GM19023 (cell line): ENCODE data around the gene OR9G1.
"Not testable (repeated sequence)": the region's sequence is repeated elsewhere in the genome, so short reads cannot be mapped to it uniquely, and the experiment has no call there.

Source experiments
- ATAC-seq: cut with Tn5 transposase; IDR thresholded peaks from one replicate; pipeline ENCODE4 v1.9.1; 2021; ENCODE audit warnings: mild to moderate bottlenecking, moderate library complexity; ENCODE audit not compliant: unreplicated experiment

OR9G1 gene, protein sequence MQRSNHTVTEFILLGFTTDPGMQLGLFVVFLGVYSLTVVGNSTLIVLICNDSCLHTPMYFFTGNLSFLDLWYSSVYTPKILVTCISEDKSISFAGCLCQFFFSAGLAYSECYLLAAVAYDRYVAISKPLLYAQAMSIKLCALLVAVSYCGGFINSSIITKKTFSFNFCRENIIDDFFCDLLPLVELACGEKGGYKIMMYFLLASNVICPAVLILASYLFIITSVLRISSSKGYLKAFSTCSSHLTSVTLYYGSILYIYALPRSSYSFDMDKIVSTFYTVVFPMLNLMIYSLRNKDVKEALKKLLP

DNA sequence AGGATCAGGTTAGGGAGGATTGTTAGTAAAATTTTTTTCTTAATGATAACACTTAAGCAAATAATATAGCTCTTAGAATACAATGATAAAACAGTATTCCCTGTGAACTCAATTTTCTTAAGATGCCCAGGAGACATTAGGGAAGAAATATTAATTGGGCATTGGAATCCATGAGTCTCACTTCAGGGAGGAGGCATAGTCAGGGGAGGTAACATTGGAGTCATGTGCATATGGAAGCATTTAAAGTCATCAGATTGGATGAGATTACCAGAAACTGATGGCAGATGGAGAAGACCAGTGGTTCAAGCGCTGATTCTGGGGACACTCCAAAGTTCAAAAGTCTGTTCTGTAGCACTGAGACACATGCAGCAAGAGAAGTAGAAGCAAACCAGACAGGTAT, at the start of gene OR9G1:
Gene OR9G1, plus strand, starts transcription at position 301 of the 400 bp plus-strand sequence. CDS start 1,293 bp downstream, outside the sequence.
- ATAC-seq, result no peak

DNA sequence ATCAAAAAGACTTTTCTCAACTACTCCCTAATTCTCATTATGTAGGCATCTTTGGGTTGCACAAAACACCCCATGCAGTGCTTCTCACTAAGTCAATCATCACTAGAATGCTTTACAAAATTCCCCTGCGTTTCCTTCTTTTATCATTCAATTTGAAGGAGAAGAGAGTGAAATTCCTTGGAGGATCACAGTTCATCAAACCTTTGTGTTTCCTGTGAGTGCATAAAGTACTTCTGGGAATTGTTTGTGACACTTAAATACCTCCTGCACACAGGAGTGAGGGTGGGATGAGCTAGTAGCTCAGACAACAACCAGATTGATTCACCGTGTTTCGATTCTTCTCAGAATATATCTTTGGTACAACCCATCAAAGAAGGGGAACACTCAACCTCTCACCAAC, 39.1 kb upstream of the OR9G1 start:
- no peak for ATAC-seq

DNA sequence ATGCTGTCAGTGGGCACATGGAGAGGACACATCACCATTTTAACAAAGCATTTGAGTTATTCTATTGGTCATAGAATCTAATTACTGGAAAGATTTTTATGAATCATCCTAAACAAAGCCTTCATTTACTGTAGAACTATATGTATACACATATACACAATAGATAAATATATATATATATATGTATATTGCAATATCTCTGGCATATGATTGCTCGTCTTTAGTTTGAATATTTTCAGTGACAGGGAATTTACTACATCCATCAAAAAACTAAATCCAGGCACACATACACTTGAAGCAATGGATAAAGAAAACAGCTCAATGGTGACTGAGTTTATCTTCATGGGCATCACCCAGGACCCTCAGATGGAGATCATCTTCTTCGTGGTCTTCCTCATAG, 35.5 kb upstream of the OR9G1 start, which contains the start of gene OR5AR1:
Gene OR5AR1, plus strand, starts transcription at position 301 of the 400 bp plus-strand sequence. Its CDS starts 0 bp downstream, at position 301.
- no peak for ATAC-seq

GRCh38 chr11:56670984-56671383, 27.9 kb upstream of the OR9G1 start:
- no peak for ATAC-seq

DNA sequence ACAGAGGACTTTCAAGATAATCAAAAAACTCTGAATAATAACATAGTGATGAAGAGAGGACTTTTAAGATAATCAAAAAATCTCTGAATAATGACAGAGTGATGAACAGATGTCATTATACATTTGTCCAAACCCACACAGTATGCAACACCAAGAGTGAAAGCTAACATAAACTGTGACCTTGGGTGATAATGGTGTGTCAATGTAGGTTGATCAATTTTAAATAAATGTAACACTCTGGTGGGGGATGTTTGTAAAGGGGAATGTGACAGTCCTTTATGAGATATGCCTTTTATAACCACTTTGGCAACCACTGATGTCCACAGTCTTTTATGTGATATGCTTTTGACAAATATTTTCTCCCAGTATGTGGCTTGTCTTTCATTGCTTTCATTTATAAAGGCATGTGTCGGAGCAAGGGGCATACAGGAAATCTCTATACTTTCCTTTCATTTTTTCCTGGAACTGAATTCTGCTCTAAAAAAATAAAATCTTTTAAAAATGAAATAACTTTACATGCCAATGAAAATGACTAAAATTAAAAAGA, 10.3 kb upstream of the OR9G1 start:
- ATAC-seq, result no peak

DNA sequence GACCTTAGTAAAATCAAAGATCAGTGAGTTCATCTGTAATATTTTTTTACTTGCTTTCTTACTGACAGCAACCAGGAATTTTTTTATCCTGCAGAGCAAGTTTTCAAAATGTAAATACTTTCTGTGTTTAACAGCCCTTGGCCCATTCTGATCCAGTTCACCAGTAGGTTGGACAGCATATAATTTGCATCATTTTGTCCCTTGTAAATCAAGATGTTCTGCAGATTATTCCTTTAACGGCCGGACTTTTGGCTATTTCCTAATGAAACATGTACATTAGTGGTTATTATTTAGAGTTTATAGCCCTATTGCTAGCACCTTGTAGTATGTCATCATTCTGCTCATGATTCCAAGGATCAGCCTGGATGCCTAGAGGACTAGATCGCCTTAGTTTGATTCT, 7.7 kb upstream of the OR9G1 start:
- ATAC-seq, result not testable (repeated sequence)

DNA sequence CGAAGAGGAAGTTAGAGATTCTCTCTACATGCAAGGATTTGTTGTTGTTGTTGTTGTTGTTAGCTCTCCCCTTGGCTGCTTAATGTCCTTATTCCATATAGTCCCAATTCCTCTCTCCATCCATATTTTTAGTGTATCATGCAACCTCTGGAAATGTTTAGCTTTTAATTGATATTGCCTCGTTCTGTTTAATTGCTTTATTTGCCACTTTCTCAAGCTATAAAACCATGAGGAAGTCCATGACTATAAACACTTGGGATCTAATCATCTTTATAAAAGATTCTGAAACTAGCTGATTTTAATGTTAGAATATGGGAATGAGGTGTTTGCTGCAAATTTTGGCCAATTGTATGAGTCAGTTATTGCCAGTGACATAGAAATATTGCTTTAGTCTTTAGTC, 5.5 kb upstream of the OR9G1 start:
- no peak for ATAC-seq

DNA sequence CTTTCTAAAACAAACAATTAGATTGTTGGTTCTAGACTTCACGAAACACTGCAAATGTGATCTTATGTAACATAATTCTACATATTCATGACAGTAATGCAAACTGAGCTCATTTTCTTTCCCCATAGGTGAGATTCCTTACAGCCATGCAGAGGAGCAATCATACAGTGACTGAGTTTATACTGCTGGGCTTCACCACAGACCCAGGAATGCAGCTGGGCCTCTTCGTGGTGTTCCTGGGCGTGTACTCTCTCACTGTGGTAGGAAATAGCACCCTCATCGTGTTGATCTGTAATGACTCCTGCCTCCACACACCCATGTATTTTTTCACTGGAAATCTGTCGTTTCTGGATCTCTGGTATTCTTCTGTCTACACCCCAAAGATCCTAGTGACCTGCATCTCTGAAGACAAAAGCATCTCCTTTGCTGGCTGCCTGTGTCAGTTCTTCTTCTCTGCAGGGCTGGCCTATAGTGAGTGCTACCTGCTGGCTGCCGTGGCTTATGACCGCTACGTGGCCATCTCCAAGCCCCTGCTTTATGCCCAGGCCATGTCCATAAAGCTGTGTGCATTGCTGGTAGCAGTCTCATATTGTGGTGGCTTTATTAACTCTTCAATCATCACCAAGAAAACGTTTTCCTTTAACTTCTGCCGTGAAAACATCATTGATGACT, 1.5 kb downstream of the OR9G1 start:
- no peak for ATAC-seq

DNA sequence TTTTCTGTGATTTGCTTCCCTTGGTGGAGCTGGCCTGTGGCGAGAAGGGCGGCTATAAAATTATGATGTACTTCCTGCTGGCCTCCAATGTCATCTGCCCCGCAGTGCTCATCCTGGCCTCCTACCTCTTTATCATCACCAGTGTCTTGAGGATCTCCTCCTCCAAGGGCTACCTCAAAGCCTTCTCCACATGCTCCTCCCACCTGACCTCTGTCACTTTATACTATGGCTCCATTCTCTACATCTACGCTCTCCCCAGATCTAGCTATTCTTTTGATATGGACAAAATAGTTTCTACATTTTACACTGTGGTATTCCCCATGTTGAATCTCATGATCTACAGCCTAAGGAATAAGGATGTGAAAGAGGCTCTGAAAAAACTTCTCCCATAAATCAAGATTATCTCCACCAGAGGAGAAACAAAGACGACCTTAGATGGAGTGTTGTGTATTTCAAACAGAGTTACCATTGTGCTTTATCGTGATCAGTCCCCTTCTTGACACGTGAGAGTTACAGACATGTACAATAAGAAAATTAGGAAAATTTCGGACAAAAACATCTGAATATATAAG, 2.1 kb downstream of the OR9G1 start:
- no peak for ATAC-seq

DNA sequence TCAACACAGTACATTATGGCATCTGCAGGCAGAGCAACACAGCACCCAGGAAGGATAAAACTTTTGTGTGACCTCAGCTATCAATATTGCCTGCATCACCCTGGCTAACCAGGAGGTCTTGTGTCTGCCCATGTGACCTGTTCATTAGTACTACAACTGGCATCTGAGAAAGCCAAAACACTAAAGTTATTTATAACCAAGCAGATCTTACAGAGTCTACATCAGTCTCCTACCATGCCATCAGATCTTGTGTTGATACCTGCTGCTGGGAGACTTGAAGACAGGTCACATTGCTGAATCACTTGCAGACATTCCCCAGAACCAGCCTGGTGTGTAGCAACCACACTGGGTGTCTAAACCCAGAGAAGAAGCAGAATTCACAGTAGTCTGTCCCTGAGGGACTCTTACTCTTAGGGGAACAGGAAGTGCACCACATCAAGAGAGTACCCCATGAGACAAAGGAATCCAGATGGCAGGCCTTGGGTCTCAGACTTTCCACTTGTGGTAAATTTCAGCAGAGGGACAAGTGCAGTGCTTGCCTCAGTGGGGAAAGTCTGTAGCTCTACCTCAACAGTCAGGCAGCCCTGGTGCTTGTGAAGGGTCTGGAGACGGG, 7.0 kb downstream of the OR9G1 start:
- no peak for ATAC-seq

GRCh38 chr11:56706486-56706885, 7.6 kb downstream of the OR9G1 start:
- ATAC-seq, result no peak

DNA sequence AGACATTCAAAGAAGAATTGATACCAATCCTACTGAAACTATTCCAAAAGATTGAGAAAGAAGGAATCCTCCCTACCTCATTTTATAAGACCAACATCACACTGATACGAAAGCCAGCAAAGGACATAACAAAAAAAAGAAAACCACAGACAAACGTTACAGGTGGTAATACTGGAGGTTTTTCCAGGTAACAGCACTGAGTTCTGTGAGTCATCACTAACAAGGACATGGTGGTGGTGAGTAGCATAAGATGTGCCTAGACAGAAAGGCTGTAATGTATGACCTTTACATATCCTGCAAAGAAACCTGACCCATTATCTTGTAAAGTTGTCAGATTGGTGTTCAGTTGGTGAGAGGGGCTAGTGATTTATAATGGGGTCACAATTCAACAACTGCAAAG, 15.3 kb downstream of the OR9G1 start:
- no peak for ATAC-seq

DNA sequence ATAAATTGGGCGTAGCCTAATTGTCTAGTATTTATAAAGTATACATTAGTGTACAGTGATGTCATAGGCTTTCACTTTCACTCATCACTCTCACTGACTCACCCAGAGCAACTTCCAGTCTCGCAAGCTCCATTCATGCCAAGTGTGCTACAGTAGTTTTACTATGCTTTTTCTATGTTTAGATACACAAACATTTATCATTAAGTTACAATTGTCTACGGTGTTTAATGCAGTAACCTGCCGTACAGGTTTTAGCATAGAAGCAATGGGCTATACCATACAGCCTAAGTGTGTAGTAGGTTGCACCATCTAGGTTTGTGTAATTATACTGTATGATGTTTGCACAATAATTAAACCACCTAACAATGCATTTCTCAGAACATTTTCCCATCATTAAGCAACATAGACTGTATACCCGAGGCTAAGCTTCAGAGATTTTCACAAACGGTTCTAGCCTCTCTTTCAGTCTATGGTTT, 17.5 kb downstream of the OR9G1 start:
- ATAC-seq, result peak; percentile 55

- no peak for ATAC-seq
Measured at GRCh38 chr11:56720513-56720912, 21.6 kb downstream of the OR9G1 start.

- no peak for ATAC-seq
Measured at GRCh38 chr11:56740107-56740506, 41.2 kb downstream of the OR9G1 start.

- ATAC-seq, result no peak
Measured at GRCh38 chr11:56740886-56741285, 42.0 kb downstream of the OR9G1 start.

DNA sequence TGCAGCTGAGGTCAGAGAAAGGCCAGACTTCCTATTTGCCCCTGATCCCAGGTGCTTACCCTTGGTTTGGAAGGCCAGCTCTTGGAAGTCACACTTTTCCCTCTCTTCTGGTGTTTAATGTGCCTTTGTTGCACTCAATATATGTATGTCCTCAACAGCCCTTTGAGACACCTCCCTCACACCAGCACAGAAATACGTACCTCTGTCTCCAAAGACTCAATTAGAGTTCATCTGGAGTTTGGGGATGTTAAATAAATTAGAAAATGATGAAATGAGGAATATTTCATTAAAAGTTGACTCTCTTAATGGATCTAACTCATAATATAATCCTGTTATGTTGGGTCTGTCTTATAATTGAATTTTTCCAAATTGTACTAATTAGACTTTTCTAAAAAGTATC, 49.7 kb downstream of the OR9G1 start, which contains the start of gene OR9G4:
Gene OR9G4, minus strand, starts transcription at position 101 of the 400 bp plus-strand sequence. CDS start 4,931 bp downstream, outside the sequence.
- ATAC-seq, result no peak

DNA sequence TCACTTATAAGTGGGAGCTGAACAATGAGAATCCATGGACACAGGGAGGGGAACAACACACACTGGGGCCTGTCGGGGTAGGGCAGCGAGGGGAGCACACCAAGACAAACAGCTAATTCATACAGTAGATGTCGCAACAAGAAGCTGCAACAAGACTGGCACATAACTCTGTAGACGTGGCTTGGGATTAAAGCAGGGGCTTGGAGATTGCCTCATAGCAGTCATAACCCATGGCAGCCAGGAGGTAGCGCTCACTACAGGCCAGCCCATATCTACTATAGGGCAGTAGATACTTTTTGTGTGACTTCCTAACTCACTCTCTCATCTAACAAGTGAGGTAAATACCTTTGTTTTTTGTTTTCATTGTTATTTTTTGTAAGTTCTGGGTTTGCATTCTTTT, 51.3 kb downstream of the OR9G1 start:
- ATAC-seq, result no peak

DNA sequence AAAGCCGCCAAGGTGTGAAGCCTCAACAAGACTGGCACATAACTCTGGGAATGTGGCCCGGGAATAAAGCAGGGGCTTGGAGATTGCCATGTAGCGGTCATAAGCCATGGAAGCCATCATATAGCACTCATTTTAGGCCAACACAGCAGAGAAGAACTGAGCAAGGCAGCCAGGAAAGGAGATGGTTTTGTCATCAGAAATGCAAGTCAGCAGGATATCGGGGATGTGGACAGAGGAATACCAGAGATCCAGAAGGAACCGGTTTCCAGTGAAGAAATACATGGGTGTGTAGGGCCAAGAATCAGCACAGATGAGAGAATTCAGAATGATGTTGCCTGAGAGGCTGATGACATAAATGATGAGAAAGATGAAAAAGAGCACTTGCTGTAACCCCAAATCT, 52.6 kb downstream of the OR9G1 start:
- no peak for ATAC-seq
